Endothelial cell of umbilical vein (primary cell): Measurements from ENCODE around the gene CRCP. TPM values are rescaled to one million over a fixed set of nuclear protein-coding genes. Genes with fewer than 3 reads are reported as not detected.

ENCODE experiments used
- BruUV-seq: library from RNA; stranded (reverse); fragments of 400-500 nt; replicated peaks from 2 replicates; lab custom pipeline; 2021; lab: Mats Ljungman, UMichigan
- CTCF ChIA-PET: fragments of 300-600, 350-600 bp; sonication (Branson Sonifier 250); formaldehyde crosslinking; loops from one replicate; lab custom pipeline; 2021; ENCODE audit warnings: antibody characterized with exemption, inconsistent platforms; lab: Charles Lee
- POLR2A ChIA-PET: fragments of 300-600, 350-600 bp; sonication (Branson Sonifier 250); formaldehyde crosslinking; loops from one replicate; lab custom pipeline; 2021; ENCODE audit warnings: antibody characterized with exemption, inconsistent platforms; lab: Charles Lee
- DNase-seq: peaks from one replicate; pipeline ENCODE4 v3.0.0-alpha.2; 2011; ENCODE audit warnings: low read depth, low spot score
- FAIRE-seq: peaks from 2 replicates; lab custom pipeline; 2011; peaks lifted over from hg19 to GRCh38; lab: Jason Lieb, UNC
- H2AFZ ChIP-seq: 2 replicates; pipeline ENCODE4 v1.6.0; 2012; ENCODE audit warnings: low read depth, low read length, control low read depth, inconsistent platforms
- H3K27ac ChIP-seq: 2 replicates; pipeline ENCODE4 v1.5.1; 2011; ENCODE audit warnings: low read depth, mild to moderate bottlenecking, control low read depth, low read length, moderate library complexity; ENCODE audit not compliant: insufficient read depth
- H3K27me3 ChIP-seq, 2 experiments: 2 replicates each; pipeline versions ENCODE4 v1.6.0 to v1.6.1; 2011; ENCODE audit warnings: low read length in 2 of 2, mixed read lengths in 1 of 2; ENCODE audit not compliant: control insufficient read depth in 2 of 2, insufficient read depth in 2 of 2
- H3K36me3 ChIP-seq, 2 experiments: 2 replicates in 1 of 2; 3 replicates in 1 of 2; pipeline ENCODE4 v1.5.1; 2011; ENCODE audit warnings: low read length in 2 of 2, mild to moderate bottlenecking in 1 of 2, moderate library complexity in 1 of 2; ENCODE audit not compliant: control insufficient read depth in 2 of 2, insufficient read depth in 2 of 2; ENCODE audit errors: extremely low read depth in 1 of 2
- H3K4me1 ChIP-seq: 3 replicates; pipeline ENCODE4 v1.5.1; 2011; ENCODE audit warnings: mild to moderate bottlenecking, low read length; ENCODE audit not compliant: control insufficient read depth, insufficient read depth; ENCODE audit errors: extremely low read depth
- H3K4me2 ChIP-seq: 2 replicates; pipeline ENCODE4 v1.6.1; 2011; ENCODE audit warnings: low read length, control low read depth, mixed read lengths; ENCODE audit not compliant: insufficient read depth
- H3K4me3 ChIP-seq, 3 experiments: fragments of 200-600 bp in 1 of 3; sonication (generic), shearing (Covaris generic) in 1 of 3; replicated peaks in 1 of 3; 2 replicates each; pipeline ENCODE4 v1.5.1; 2011 to 2016; ENCODE audit warnings: control low read depth in 3 of 3, low read length in 3 of 3, mild to moderate bottlenecking in 2 of 3, inconsistent platforms in 1 of 3, low read depth in 1 of 3, moderate library complexity in 1 of 3; ENCODE audit not compliant: insufficient read depth in 1 of 3
- H3K79me2 ChIP-seq: 2 replicates; pipeline ENCODE4 v1.6.0; 2012; ENCODE audit warnings: low read length, inconsistent platforms; ENCODE audit not compliant: control insufficient read depth, insufficient read depth
- H3K9ac ChIP-seq: replicated peaks from 2 replicates; pipeline ENCODE3; 2011; ENCODE audit warnings: low read length, control low read depth; ENCODE audit not compliant: insufficient read depth; ENCODE audit errors: extremely low read depth
- H3K9me1 ChIP-seq: replicated peaks from 3 replicates; pipeline ENCODE4 v1.6.0; 2011; ENCODE audit warnings: mild to moderate bottlenecking, low read length; ENCODE audit not compliant: control insufficient read depth, insufficient read depth; ENCODE audit errors: extremely low read depth
- H3K9me3 ChIP-seq: replicated peaks from 2 replicates; pipeline ENCODE4 v1.5.1; 2012; ENCODE audit warnings: low read length, inconsistent platforms; ENCODE audit not compliant: control insufficient read depth, insufficient read depth
- H4K20me1 ChIP-seq: replicated peaks from 2 replicates; pipeline ENCODE3; 2011; ENCODE audit warnings: mild to moderate bottlenecking, low read length; ENCODE audit not compliant: control insufficient read depth, insufficient read depth; ENCODE audit errors: extremely low read depth
- EZH2 ChIP-seq: IDR thresholded peaks from 2 replicates; pipeline ENCODE4 v1.6.1; 2012; ENCODE audit warnings: borderline replicate concordance, low read depth, mild to moderate bottlenecking, moderate library complexity, low read length, inconsistent platforms; ENCODE audit not compliant: severe bottlenecking
- FOS ChIP-seq: IDR thresholded peaks from 2 replicates; pipeline ENCODE4 v1.6.1; 2011; ENCODE audit warnings: mild to moderate bottlenecking, low read length, moderate library complexity, borderline replicate concordance; ENCODE audit not compliant: insufficient read depth
- GATA2 ChIP-seq: IDR thresholded peaks from 2 replicates; pipeline ENCODE4 v1.7.0; 2011; ENCODE audit warnings: low read depth, mild to moderate bottlenecking, moderate library complexity, mixed read lengths, low read length; ENCODE audit not compliant: insufficient read length, insufficient read depth
- JUN ChIP-seq: IDR thresholded peaks from 2 replicates; pipeline ENCODE4 v1.6.1; 2011; ENCODE audit warnings: borderline replicate concordance, low read depth; ENCODE audit not compliant: insufficient read length, insufficient read depth
- MYC ChIP-seq: IDR thresholded peaks from one replicate; pipeline ENCODE4 v1.6.1; 2011; ENCODE audit warnings: mild to moderate bottlenecking, low read depth, low read length
- POLR2A ChIP-seq: IDR thresholded peaks from 2 replicates; pipeline ENCODE4 v1.6.1; 2012; ENCODE audit warnings: low read depth, mild to moderate bottlenecking, control low read depth, low read length
- POLR2AphosphoS5 ChIP-seq: IDR thresholded peaks from 2 replicates; pipeline ENCODE4 v1.6.1; 2012; ENCODE audit warnings: low read depth, mild to moderate bottlenecking, control low read depth, low read length, moderate library complexity; ENCODE audit not compliant: insufficient read depth
- dilution Hi-C: fragments of 300-500 bp; cut with MboI; formaldehyde crosslinking; loops from one replicate; pipeline ENCODE4 v1.15.0; 2019; ENCODE audit warnings: low sequenced_read_pairs; ENCODE audit not compliant: extremely low pct_ligation_motif_present
- intact Hi-C: fragments of 100-400 bp; cut with micrococcal nuclease; formaldehyde crosslinking; loops from one replicate; pipeline ENCODE4 v1.10.0; 2022
- polyA plus RNA-seq, 4 experiments: library from polyadenylated mRNA; depleted of rRNA in 3 of 4; stranded (reverse) in 3 of 4; unstranded in 1 of 4; fragments of >200 nt; gene quantifications; 2 replicates each; pipeline versions ENCODE4 v1.2.1 to v1.2.3, GENCODE V29; 2011 to 2012; ENCODE audit warnings: missing spikeins in 1 of 4
- total RNA-seq: library from RNA; stranded (reverse); gene quantifications from 2 replicates; pipeline ENCODE4 v1.2.3, GENCODE V29; 2021
- TF ChIP-seq, protein P1 (sequence below): IDR thresholded peaks from 2 replicates; pipeline ENCODE4 v1.6.1; 2011; ENCODE audit not compliant: insufficient read depth, insufficient read length
- TF ChIP-seq, protein P2 (sequence below), 2 donors: IDR thresholded peaks; 1 replicate in 1 of 2; 2 replicates in 1 of 2; pipeline ENCODE4 v1.5.1; 2011; ENCODE audit warnings: low read length in 2 of 2, mild to moderate bottlenecking in 2 of 2, moderate library complexity in 2 of 2, control low read depth in 1 of 2, inconsistent platforms in 1 of 2, low read depth in 1 of 2; ENCODE audit not compliant: insufficient read depth in 1 of 2; ENCODE audit errors: extremely low read depth in 1 of 2

Gene CRCP
- total and polyA plus RNA-seq, 2 donors (not counting 3 experiments of a cell fraction or from before 2014, with no cell fraction given): 14.2 to 29.7 TPM

DNA sequence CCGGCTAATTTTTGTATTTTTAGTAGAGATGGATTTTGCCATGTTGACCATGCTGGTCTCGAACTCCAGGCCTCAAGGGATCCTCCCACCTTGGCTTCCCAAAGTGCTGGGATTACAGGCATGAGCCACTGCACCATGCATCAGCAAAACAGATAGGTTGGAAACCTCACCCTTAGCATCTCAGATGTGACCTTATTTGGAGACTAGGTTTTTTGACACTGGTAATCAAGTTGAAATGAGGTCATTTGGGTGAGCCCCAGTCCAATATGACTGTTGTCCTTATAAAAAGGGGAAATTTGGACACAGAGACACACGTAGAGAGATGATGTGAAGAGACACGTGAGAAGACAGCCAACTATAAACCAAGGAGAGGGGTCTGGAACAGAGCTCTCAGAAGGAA, 48.0 kb downstream of the CRCP start:
- Histone ChIP-seq H3K27ac (no peak overlapping the region), H3K4me2 (no peak overlapping the region), H3K9ac (no peak overlapping the region), H2AFZ (no peak overlapping the region), H3K79me2 (no peaks in the 10 kb centered on the region), H4K20me1 (no peaks in the 10 kb centered on the region), H3K4me1 (no peaks in the 10 kb centered on the region), H3K36me3 (no peaks in the 10 kb centered on the region), H3K4me3 (no peak overlapping the region), H3K9me1 (no peaks in the 10 kb centered on the region), H3K9me3 (no peaks in the 10 kb centered on the region), H3K27me3 (no peaks in the 10 kb centered on the region)
- dilution Hi-C loops: no loop called here
- CTCF ChIA-PET: no interaction called here
- no peak for DNase-seq
- BruUV-seq: no TSS peak
- POLR2A ChIA-PET: no interaction called here
- no peak for FAIRE-seq
- TF ChIP-seq POLR2AphosphoS5 (no peak), JUN (no peak), POLR2A (no peak), MYC (no peak), GATA2 (no peak), EZH2 (no peak), FOS (no peak)
- TF ChIP-seq, protein P1, sequence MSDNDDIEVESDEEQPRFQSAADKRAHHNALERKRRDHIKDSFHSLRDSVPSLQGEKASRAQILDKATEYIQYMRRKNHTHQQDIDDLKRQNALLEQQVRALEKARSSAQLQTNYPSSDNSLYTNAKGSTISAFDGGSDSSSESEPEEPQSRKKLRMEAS: no peak
- TF ChIP-seq, protein P2, sequence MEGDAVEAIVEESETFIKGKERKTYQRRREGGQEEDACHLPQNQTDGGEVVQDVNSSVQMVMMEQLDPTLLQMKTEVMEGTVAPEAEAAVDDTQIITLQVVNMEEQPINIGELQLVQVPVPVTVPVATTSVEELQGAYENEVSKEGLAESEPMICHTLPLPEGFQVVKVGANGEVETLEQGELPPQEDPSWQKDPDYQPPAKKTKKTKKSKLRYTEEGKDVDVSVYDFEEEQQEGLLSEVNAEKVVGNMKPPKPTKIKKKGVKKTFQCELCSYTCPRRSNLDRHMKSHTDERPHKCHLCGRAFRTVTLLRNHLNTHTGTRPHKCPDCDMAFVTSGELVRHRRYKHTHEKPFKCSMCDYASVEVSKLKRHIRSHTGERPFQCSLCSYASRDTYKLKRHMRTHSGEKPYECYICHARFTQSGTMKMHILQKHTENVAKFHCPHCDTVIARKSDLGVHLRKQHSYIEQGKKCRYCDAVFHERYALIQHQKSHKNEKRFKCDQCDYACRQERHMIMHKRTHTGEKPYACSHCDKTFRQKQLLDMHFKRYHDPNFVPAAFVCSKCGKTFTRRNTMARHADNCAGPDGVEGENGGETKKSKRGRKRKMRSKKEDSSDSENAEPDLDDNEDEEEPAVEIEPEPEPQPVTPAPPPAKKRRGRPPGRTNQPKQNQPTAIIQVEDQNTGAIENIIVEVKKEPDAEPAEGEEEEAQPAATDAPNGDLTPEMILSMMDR (IDR thresholded peaks at IDR 0.05; ENCODE audit: extremely low read depth in 1 of 2, insufficient read depth in 1 of 2, low read depth in 1 of 2, low read length in 2 of 2): no peak
- intact Hi-C loops: no loop called here
